HPDE6-E6E7 (cell line): ENCODE data around the gene BBS1.
"Not testable (repeated sequence)": the region's sequence is repeated elsewhere in the genome, so short reads cannot be mapped to it uniquely, and the experiment has no call there.

Source experiments
- DNase-seq: peaks from one replicate; pipeline ENCODE4 v3.0.0; 2011; ENCODE audit warnings: missing footprints; ENCODE audit errors: extremely low spot score

BBS1 gene

DNA sequence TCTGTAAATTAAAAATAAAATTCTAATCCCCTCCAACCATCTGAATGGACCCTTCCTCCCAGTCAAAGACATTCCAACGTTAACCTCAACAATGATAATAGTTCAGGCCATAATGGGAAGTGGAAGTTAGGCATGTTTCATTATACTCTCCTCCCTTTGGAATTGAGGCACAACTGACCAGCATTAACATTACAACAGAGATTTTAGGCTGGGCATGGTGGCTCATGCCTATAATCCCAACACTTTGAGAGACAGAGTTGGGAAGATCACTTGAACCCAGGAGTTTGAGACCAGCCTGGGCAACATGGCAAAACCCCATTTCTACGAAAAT, 60.4 kb downstream of the BBS1 start:
- DNase-seq, result no peak

DNA sequence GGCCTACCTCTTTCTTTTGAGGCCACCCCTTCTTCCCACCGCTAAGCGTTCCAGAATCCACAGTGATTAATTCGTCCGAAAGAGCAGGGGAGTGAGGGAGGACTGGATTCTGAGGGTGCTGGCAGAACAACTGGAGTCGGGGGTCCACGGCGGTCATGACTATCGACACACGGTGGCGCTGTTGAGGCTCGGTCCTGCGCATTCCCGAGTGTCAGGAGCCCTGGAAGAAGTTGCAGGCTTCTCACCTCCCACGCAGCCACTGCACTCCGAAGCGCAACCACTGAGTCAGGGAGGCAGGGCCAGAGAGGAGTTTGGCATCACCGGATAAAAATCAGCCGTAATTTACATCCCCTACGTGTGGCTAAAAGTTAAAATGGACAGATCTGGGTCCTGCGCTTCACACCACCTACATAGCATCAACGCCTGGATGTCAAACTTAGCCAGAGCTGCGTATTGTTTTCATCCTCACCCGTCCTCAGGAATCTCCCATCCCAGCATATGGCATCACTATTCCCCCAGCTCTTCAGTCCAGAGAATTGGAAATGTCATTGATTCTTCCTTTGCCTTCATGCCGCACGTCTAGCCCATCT, 68.7 kb downstream of the BBS1 start:
- peak; percentile 49 for DNase-seq

DNA sequence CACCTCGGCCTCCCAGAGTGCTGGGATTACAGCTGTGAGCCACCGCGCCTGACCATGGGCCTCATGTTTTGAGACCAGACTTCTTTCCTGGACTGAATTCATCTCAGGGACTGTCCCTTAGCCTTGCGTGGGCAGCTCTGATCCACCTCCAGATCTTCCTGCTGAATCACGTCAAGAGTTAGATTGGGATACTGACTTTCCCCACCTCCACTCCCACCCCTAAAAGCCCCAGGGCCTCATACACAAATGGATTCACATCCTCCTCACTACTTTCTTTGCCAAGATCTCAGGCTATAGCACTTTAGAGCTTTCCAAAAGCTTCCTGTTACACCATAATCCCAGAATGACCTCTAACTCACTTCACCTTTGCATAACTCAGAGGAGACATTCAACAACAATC, 70.4 kb downstream of the BBS1 start:
- DNase-seq, result no peak

DNA sequence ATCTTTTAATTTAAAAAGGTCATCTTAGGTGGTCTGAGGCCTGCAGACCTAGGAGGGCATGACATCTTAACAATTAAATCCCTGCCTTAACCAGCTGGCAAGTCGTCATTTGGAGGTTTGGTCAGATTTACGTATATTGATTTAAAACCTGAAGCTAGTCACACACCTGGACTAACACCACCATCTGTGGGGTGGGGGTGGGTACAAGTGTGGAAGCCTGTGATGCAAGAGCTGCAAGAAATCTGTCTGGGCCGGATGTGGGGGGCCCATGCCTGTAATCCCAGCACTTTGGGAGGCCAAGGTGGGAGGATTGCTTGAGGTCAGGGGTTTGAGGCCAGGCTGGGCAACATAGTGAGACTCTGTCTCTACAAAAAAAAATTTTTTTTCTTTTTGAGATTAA, 70.8 kb downstream of the BBS1 start:
- DNase-seq, result no peak

DNA sequence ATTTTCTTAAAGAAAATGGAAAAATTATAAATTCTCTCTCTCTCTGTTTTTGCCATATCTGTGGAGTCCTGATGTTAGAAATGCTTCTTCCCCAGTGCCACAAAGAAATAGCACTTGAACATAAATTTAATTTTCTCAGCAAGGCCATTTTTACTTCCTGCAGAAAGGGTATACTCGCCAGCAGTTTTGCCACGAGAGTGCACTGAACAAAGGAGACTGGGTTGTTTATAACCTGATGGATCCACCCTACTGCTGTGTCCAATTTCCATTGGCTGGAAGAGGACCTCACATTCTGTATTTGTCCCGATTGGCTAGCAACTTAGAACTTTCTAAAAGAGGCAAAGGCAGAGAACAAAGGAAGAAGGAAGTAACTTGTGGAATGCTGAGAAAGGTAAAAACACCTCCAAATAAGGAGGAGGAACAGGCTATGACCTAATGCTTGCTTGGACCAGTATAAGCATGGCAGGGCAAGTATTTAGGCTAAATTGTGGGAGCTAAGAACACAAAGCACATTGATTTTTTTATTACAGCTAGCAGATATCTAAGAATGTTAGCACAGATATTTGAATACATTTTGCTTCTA, 72.2 kb downstream of the BBS1 start:
- DNase-seq, result not testable (repeated sequence)
